Colonic mucosa (tissue), 4 donors: ENCODE measurements around the gene RBM47. TPM values are rescaled to one million over a fixed set of nuclear protein-coding genes. Genes with fewer than 3 reads are reported as not detected.

Experiments used
- DNase-seq: peaks from one replicate; pipeline ENCODE4 v3.0.0-alpha.2; 2020
- H3K27ac ChIP-seq: fragments of 200-600 bp; one replicate; pipeline ENCODE4 v1.8.0; 2021
- H3K27me3 ChIP-seq: fragments of 200-600 bp; one replicate; pipeline ENCODE4 v1.8.0; 2021
- H3K36me3 ChIP-seq: fragments of 200-600 bp; one replicate; pipeline ENCODE4 v1.8.0; 2021
- H3K4me1 ChIP-seq: fragments of 200-600 bp; one replicate; pipeline ENCODE4 v1.8.0; 2021; ENCODE audit warnings: mild to moderate bottlenecking
- H3K4me3 ChIP-seq: fragments of 200-600 bp; one replicate; pipeline ENCODE4 v1.8.0; 2021
- H3K9ac ChIP-seq, 2 donors: one replicate each; pipeline ENCODE4 v1.7.0; 2013; ENCODE audit warnings: control low read depth in 2 of 2, low read depth in 2 of 2, low read length in 2 of 2
- H3K9me3 ChIP-seq: fragments of 200-600 bp; one replicate; pipeline ENCODE4 v1.8.0; 2021
- CTCF ChIP-seq: fragments of 200-600 bp; IDR thresholded peaks from one replicate; pipeline ENCODE4 v1.8.0; 2022; ENCODE audit warnings: antibody characterized with exemption, mild to moderate bottlenecking
- intact Hi-C: fragments of 100-400 bp; cut with DNase I; formaldehyde crosslinking; loops from one replicate; pipeline ENCODE4 v1.14.1; 2022
- total RNA-seq, 2 donors: library from RNA; stranded (reverse); fragmentation: NEBNext Ultra II Directional in 1 of 2; extraction: Animal tissue kit (Norgen Biotek cat#: 25700) in 1 of 2; gene quantifications; one replicate each; pipeline ENCODE4 v1.2.1, GENCODE V29; 2021
- donor health status: healthy.
- donor health status: DM: no; HTN: no; CAD: no.
- donor health status: DM: no; HTN: no; CAD: no.

The RBM47 gene
- total RNA-seq, 2 donors from 2014 or later, result 279 to 281 TPM

GRCh38 chr4:40576651-40577480 is 52.8 kb downstream of the RBM47 start:
- intact Hi-C loops, result no loop called here
- peak; percentile 90 for DNase-seq
- no peak for TF ChIP-seq CTCF
- H3K27me3 ChIP-seq, result no peaks in the 10 kb centered on the region
- H3K4me1 ChIP-seq, result no peaks in the 10 kb centered on the region
- H3K36me3 ChIP-seq, result no peaks in the 10 kb centered on the region
- no peaks in the 10 kb centered on the region for H3K9me3 ChIP-seq
- H3K27ac ChIP-seq, result peak overlapping the region; percentile 79
- H3K9ac ChIP-seq, result peak overlapping the region in 1 of 2 donors; percentile 66
- H3K4me3 ChIP-seq, result no peak overlapping the region

- H3K4me1 ChIP-seq, result no peaks in the 10 kb centered on the region
- no peak for DNase-seq
- H3K27ac ChIP-seq, result peak overlapping the region; percentile 15
- no peak for TF ChIP-seq CTCF
- peak overlapping the region in 1 of 2 donors; percentile 26 for H3K9ac ChIP-seq
- H3K4me3 ChIP-seq, result no peak overlapping the region
- H3K27me3 ChIP-seq, result no peaks in the 10 kb centered on the region
- no peaks in the 10 kb centered on the region for H3K9me3 ChIP-seq
- no peaks in the 10 kb centered on the region for H3K36me3 ChIP-seq
- intact Hi-C loops, result no loop called here
Measured at GRCh38 chr4:40575846-40576245, 53.8 kb downstream of the RBM47 start.

GRCh38 chr4:40573593-40574311 is 55.9 kb downstream of the RBM47 start:
- Histone ChIP-seq H3K9ac (no peak overlapping the region), H3K27ac (peak overlapping the region; percentile 21), H3K4me1 (no peaks in the 10 kb centered on the region), H3K9me3 (no peaks in the 10 kb centered on the region), H3K4me3 (no peak overlapping the region), H3K36me3 (no peaks in the 10 kb centered on the region), H3K27me3 (no peaks in the 10 kb centered on the region)
- intact Hi-C loops, result no loop called here
- DNase-seq, result no peak
- TF ChIP-seq CTCF, result no peak

- H3K36me3 ChIP-seq, result no peaks in the 10 kb centered on the region
- intact Hi-C loops, result no loop called here
- TF ChIP-seq CTCF, result no peak
- no peak for DNase-seq
- no peak overlapping the region for H3K4me3 ChIP-seq
- H3K9ac ChIP-seq, result no peak overlapping the region
- no peaks in the 10 kb centered on the region for H3K9me3 ChIP-seq
- H3K27me3 ChIP-seq, result no peaks in the 10 kb centered on the region
- no peaks in the 10 kb centered on the region for H3K4me1 ChIP-seq
- H3K27ac ChIP-seq, result no peak overlapping the region
Measured at GRCh38 chr4:40572692-40573310, 56.9 kb downstream of the RBM47 start.

- intact Hi-C loops, result no loop called here
- no peak for DNase-seq
- no peak for TF ChIP-seq CTCF
- Histone ChIP-seq H3K9me3 (no peaks in the 10 kb centered on the region), H3K27me3 (no peaks in the 10 kb centered on the region), H3K9ac (no peak overlapping the region), H3K4me3 (no peak overlapping the region), H3K4me1 (no peaks in the 10 kb centered on the region), H3K27ac (no peak overlapping the region), H3K36me3 (no peaks in the 10 kb centered on the region)
Measured at GRCh38 chr4:40571208-40571607, 58.5 kb downstream of the RBM47 start.
